Measurements from ENCODE around the gene KHDC3L.
A peak's percentile ranks its signal among the peaks of the same experiment; 100 is the strongest.
"Not testable (repeated sequence)": the region's sequence is repeated elsewhere in the genome, so short reads cannot be mapped to it uniquely, and the experiment has no call there.

KHDC3L gene

DNA sequence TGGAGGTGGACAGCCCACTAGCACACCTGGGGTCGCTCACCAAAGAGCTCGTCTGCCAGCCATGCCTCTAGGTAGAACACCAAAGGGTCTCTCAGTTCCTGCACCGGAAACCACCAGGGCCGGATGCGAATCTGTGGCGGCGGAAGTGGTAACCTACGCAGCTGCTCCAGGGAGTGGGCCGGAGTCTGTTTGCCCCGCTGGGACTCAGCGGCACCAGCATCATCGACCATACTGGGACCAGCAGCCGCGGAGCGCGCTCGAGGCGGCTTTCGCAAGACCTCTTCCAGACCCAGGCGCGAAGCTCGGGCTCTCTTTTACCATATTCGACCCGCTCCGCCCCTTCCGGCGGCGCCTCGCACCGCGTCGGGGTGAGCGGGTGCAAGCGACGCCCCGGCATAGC, 7.1 kb downstream of the KHDC3L start, which contains the start of gene OOEP:
Gene OOEP (minus strand): TSS at position 335 of the 400 bp plus-strand sequence. CDS start 105 bp downstream, at position 230.
- H3K9ac ChIP-seq (ENCODE audit: low read depth, low read length): no peak within 1 kb of the TSS
- no peak within 1 kb of the TSS for H3K4me3 ChIP-seq (ENCODE audit: low read depth, low read length)
- no peaks in the 10 kb centered on the region for H3K36me3 ChIP-seq (ENCODE audit: control insufficient read depth, insufficient read depth, low read length)
- H3K9me3 ChIP-seq (ENCODE audit: control insufficient read depth, insufficient read depth, low read length): peaks cover 3% of the 10 kb centered on the region; the same call in 1 of the 2 replicates
- no peaks in the 10 kb centered on the region for H3K27me3 ChIP-seq (ENCODE audit: control insufficient read depth, insufficient read depth, low read length)
- H3K27ac ChIP-seq (ENCODE audit: low read depth, low read length): no peak within 1 kb of the TSS
- H3K4me1 ChIP-seq (ENCODE audit: control insufficient read depth, insufficient read depth, low read length): peaks cover 5% of the 10 kb centered on the region; the same call in 1 of the 2 replicates

DNA sequence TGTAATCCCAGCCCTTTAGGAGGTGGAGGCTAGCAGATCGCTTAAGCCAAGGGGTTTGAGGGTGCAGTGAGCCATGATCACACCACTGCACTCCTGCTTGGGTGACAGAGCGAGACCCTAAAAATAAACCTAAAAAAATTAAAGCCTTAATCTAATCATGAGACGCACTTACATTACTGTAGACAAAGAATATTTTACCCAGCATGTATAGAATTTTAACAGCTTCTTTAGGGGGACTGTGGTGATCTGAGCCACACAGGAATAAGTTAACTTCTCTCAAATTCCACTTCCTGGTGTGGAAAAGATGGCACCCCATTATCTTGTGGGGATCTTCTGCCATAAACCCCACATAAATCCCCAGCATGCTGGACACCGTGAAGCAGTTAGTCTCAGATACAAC, 9.5 kb downstream of the KHDC3L start:
- Histone ChIP-seq H3K4me3 (ENCODE audit: low read depth, low read length) (no peak overlapping the region), H3K27ac (ENCODE audit: low read depth, low read length) (no peak overlapping the region), H3K27me3 (ENCODE audit: control insufficient read depth, insufficient read depth, low read length) (no peaks in the 10 kb centered on the region), H3K36me3 (ENCODE audit: control insufficient read depth, insufficient read depth, low read length) (no peaks in the 10 kb centered on the region), H3K9ac (ENCODE audit: low read depth, low read length) (no peak overlapping the region), H3K4me1 (ENCODE audit: control insufficient read depth, insufficient read depth, low read length) (peaks cover 5% of the 10 kb centered on the region; the same call in 1 of the 2 replicates), H3K9me3 (ENCODE audit: control insufficient read depth, insufficient read depth, low read length) (peaks cover 3% of the 10 kb centered on the region; the same call in 1 of the 2 replicates)

- peaks cover 3% of the 10 kb centered on the region; the same call in 1 of the 2 replicates for H3K9me3 ChIP-seq (ENCODE audit: control insufficient read depth, insufficient read depth, low read length)
- H3K4me3 ChIP-seq (ENCODE audit: low read depth, low read length): no peak overlapping the region
- no peaks in the 10 kb centered on the region for H3K36me3 ChIP-seq (ENCODE audit: control insufficient read depth, insufficient read depth, low read length)
- no peak overlapping the region for H3K27ac ChIP-seq (ENCODE audit: low read depth, low read length)
- no peak overlapping the region for H3K9ac ChIP-seq (ENCODE audit: low read depth, low read length)
- H3K4me1 ChIP-seq (ENCODE audit: control insufficient read depth, insufficient read depth, low read length): peaks cover 5% of the 10 kb centered on the region; the same call in 1 of the 2 replicates
- no peaks in the 10 kb centered on the region for H3K27me3 ChIP-seq (ENCODE audit: control insufficient read depth, insufficient read depth, low read length)
These were observed 10.1 kb downstream of the KHDC3L start for GRCh38 chr6:73372516-73372915.

- Histone ChIP-seq H3K27ac (ENCODE audit: low read depth, low read length) (no peak overlapping the region), H3K9me3 (ENCODE audit: control insufficient read depth, insufficient read depth, low read length) (peaks cover 3% of the 10 kb centered on the region; the same call in 1 of the 2 replicates), H3K36me3 (ENCODE audit: control insufficient read depth, insufficient read depth, low read length) (no peaks in the 10 kb centered on the region)
These were observed 12.8 kb downstream of the KHDC3L start for GRCh38 chr6:73375216-73375615.

DNA sequence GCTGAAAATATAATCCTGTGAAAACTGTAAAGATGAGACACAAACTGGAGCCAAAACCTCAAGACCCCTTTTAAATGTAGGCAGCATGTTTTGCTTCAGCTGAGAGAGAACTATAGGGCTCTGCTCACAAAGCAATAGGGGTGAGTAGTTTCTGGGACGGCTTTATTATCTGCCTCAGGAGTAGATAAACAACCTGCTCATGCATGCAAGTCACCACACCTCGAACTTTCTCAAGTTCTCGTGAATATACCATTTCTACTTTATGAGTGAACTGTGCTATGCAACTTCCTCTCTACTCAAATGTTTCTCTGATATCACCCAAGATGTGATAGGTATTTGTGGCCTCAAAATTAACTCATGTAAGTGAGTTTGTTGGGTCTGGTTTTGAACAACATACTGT, 14.8 kb downstream of the KHDC3L start:
- Histone ChIP-seq H3K36me3 (ENCODE audit: control insufficient read depth, insufficient read depth, low read length) (no peaks in the 10 kb centered on the region), H3K4me3 (ENCODE audit: low read depth, low read length) (no peak overlapping the region), H3K27ac (ENCODE audit: low read depth, low read length) (no peak overlapping the region), H3K27me3 (ENCODE audit: control insufficient read depth, insufficient read depth, low read length) (no peaks in the 10 kb centered on the region), H3K4me1 (ENCODE audit: control insufficient read depth, insufficient read depth, low read length) (no peaks in the 10 kb centered on the region), H3K9me3 (ENCODE audit: control insufficient read depth, insufficient read depth, low read length) (no peaks in the 10 kb centered on the region), H3K9ac (ENCODE audit: low read depth, low read length) (no peak overlapping the region)

More at GRCh38 chr6:73375216-73375615, 12.8 kb downstream of the KHDC3L start:
- H3K4me1 ChIP-seq (ENCODE audit: control insufficient read depth, insufficient read depth, low read length): no peaks in the 10 kb centered on the region
- no peak overlapping the region for H3K9ac ChIP-seq (ENCODE audit: low read depth, low read length)
- no peak overlapping the region for H3K4me3 ChIP-seq (ENCODE audit: low read depth, low read length)
- H3K27me3 ChIP-seq (ENCODE audit: control insufficient read depth, insufficient read depth, low read length): no peaks in the 10 kb centered on the region

- H3K36me3 ChIP-seq (ENCODE audit: control insufficient read depth, insufficient read depth, low read length); H3K4me1 ChIP-seq (ENCODE audit: control insufficient read depth, insufficient read depth, low read length); H3K27ac ChIP-seq (ENCODE audit: low read depth, low read length); H3K9ac ChIP-seq (ENCODE audit: low read depth, low read length); H3K27me3 ChIP-seq (ENCODE audit: control insufficient read depth, insufficient read depth, low read length); H3K9me3 ChIP-seq (ENCODE audit: control insufficient read depth, insufficient read depth, low read length); H3K4me3 ChIP-seq (ENCODE audit: low read depth, low read length): not testable (repeated sequence)
These were observed 19.1 kb downstream of the KHDC3L start for GRCh38 chr6:73381531-73381930.

GRCh38 chr6:73382462-73383113, 20.1 kb downstream of the KHDC3L start:
- Histone ChIP-seq H3K9ac (ENCODE audit: low read depth, low read length) (no peak overlapping the region), H3K4me3 (ENCODE audit: low read depth, low read length) (no peak overlapping the region), H3K27ac (ENCODE audit: low read depth, low read length) (no peak overlapping the region), H3K27me3 (ENCODE audit: control insufficient read depth, insufficient read depth, low read length) (no peaks in the 10 kb centered on the region), H3K9me3 (ENCODE audit: control insufficient read depth, insufficient read depth, low read length) (no peaks in the 10 kb centered on the region), H3K4me1 (ENCODE audit: control insufficient read depth, insufficient read depth, low read length) (no peaks in the 10 kb centered on the region), H3K36me3 (ENCODE audit: control insufficient read depth, insufficient read depth, low read length) (no peaks in the 10 kb centered on the region)

- no peaks in the 10 kb centered on the region for H3K27me3 ChIP-seq (ENCODE audit: control insufficient read depth, insufficient read depth, low read length)
- no peaks in the 10 kb centered on the region for H3K9me3 ChIP-seq (ENCODE audit: control insufficient read depth, insufficient read depth, low read length)
- peak overlapping the region; percentile 61 for H3K4me3 ChIP-seq (ENCODE audit: low read depth, low read length)
- H3K36me3 ChIP-seq (ENCODE audit: control insufficient read depth, insufficient read depth, low read length): no peaks in the 10 kb centered on the region
- H3K4me1 ChIP-seq (ENCODE audit: control insufficient read depth, insufficient read depth, low read length): peaks cover 8% of the 10 kb centered on the region; the same call in 1 of the 2 replicates
- peak overlapping the region; percentile 78 for H3K27ac ChIP-seq (ENCODE audit: low read depth, low read length)
- H3K9ac ChIP-seq (ENCODE audit: low read depth, low read length): 0 out of 2 replicates have a peak overlapping the region, but pooled peaks have one; percentile 59
These were observed 26.0 kb downstream of the KHDC3L start for GRCh38 chr6:73388433-73388799.

- Histone ChIP-seq H3K9me3 (ENCODE audit: control insufficient read depth, insufficient read depth, low read length) (no peaks in the 10 kb centered on the region), H3K27ac (ENCODE audit: low read depth, low read length) (peak overlapping the region; percentile 78), H3K4me1 (ENCODE audit: control insufficient read depth, insufficient read depth, low read length) (peaks cover 8% of the 10 kb centered on the region; the same call in 1 of the 2 replicates), H3K9ac (ENCODE audit: low read depth, low read length) (peak overlapping the region; percentile 59), H3K36me3 (ENCODE audit: control insufficient read depth, insufficient read depth, low read length) (no peaks in the 10 kb centered on the region), H3K4me3 (ENCODE audit: low read depth, low read length) (peak overlapping the region; percentile 61), H3K27me3 (ENCODE audit: control insufficient read depth, insufficient read depth, low read length) (no peaks in the 10 kb centered on the region)
These were observed 26.5 kb downstream of the KHDC3L start for GRCh38 chr6:73388800-73389512.

- H3K27ac ChIP-seq (ENCODE audit: low read depth, low read length): no peak overlapping the region
- H3K36me3 ChIP-seq (ENCODE audit: control insufficient read depth, insufficient read depth, low read length): no peaks in the 10 kb centered on the region
- no peak overlapping the region for H3K4me3 ChIP-seq (ENCODE audit: low read depth, low read length)
- H3K9ac ChIP-seq (ENCODE audit: low read depth, low read length): no peak overlapping the region
- peaks cover 8% of the 10 kb centered on the region; the same call in 1 of the 2 replicates for H3K4me1 ChIP-seq (ENCODE audit: control insufficient read depth, insufficient read depth, low read length)
- no peaks in the 10 kb centered on the region for H3K27me3 ChIP-seq (ENCODE audit: control insufficient read depth, insufficient read depth, low read length)
- no peaks in the 10 kb centered on the region for H3K9me3 ChIP-seq (ENCODE audit: control insufficient read depth, insufficient read depth, low read length)
These were observed 27.4 kb downstream of the KHDC3L start for GRCh38 chr6:73389854-73390253.

DNA sequence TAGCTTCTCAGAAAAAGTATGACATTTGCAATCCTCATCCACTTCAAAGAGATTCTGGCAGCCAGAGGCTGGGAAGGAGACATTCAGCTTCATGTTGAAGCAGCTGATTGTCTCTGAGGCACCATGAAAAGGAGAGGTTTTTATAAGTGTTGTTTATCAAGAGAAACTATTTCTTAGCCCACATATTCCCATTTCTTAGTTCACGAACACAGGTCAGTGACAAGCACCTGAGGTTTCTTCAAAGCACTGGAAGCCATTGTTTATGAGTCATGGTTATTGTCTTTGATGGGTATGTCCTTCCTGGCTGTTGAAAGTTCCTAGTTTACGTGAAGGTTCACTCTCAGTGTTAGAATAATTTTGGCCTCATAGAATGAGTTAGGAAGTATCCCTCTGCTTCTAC, 29.2 kb downstream of the KHDC3L start:
- Histone ChIP-seq H3K4me1 (ENCODE audit: control insufficient read depth, insufficient read depth, low read length) (peaks cover 8% of the 10 kb centered on the region; the same call in 1 of the 2 replicates), H3K27ac (ENCODE audit: low read depth, low read length) (no peak overlapping the region), H3K4me3 (ENCODE audit: low read depth, low read length) (no peak overlapping the region), H3K27me3 (ENCODE audit: control insufficient read depth, insufficient read depth, low read length) (no peaks in the 10 kb centered on the region), H3K9me3 (ENCODE audit: control insufficient read depth, insufficient read depth, low read length) (no peaks in the 10 kb centered on the region), H3K9ac (ENCODE audit: low read depth, low read length) (no peak overlapping the region), H3K36me3 (ENCODE audit: control insufficient read depth, insufficient read depth, low read length) (no peaks in the 10 kb centered on the region)

All from HUES48 (cell line).